Spleen (tissue), 11 donors: Measurements from ENCODE around the gene SMIM3. TPM values are rescaled to one million over a fixed set of nuclear protein-coding genes. Genes with fewer than 3 reads are reported as not detected.
A peak's percentile ranks its signal among the peaks of the same experiment; 100 is the strongest.

Experiments used
- DNase-seq: peaks from one replicate; pipeline ENCODE4 v3.0.0-alpha.2; 2020
- H3K27ac ChIP-seq, 8 donors: fragments of 200-600 bp; sonication (generic) in 7 of 8; 1 replicate in 4 of 8; 2 replicates in 4 of 8; pipeline versions ENCODE4 v1.5.0 to v1.8.0; 2016 to 2021; ENCODE audit warnings: inconsistent platforms in 4 of 8, mild to moderate bottlenecking in 4 of 8, moderate library complexity in 1 of 8
- H3K27me3 ChIP-seq, 7 donors: fragments of 200-600 bp; sonication (generic) in 6 of 7; replicated peaks in 1 of 7; 1 replicate in 4 of 7; 2 replicates in 3 of 7; pipeline versions ENCODE4 v1.5.0 to v1.8.0; 2016 to 2021; ENCODE audit warnings: inconsistent platforms in 3 of 7, mild to moderate bottlenecking in 1 of 7
- H3K36me3 ChIP-seq, 6 donors: fragments of 200-600 bp; sonication (generic) in 5 of 6; 1 replicate in 4 of 6; 2 replicates in 2 of 6; pipeline versions ENCODE4 v1.5.0 to v1.8.0; 2016 to 2021; ENCODE audit warnings: inconsistent platforms in 2 of 6
- H3K4me1 ChIP-seq, 6 donors: fragments of 200-600 bp; sonication (generic) in 5 of 6; 1 replicate in 3 of 6; 2 replicates in 3 of 6; pipeline versions ENCODE4 v1.5.0 to v1.8.0; 2016 to 2021; ENCODE audit warnings: inconsistent platforms in 3 of 6
- H3K4me3 ChIP-seq, 8 donors: fragments of 200-600 bp; sonication (generic) in 7 of 8; 1 replicate in 4 of 8; 2 replicates in 4 of 8; pipeline versions ENCODE4 v1.5.0 to v1.8.0; 2016 to 2021; ENCODE audit warnings: inconsistent platforms in 4 of 8, mild to moderate bottlenecking in 4 of 8, moderate library complexity in 2 of 8
- H3K9me3 ChIP-seq, 8 donors: fragments of 200-600 bp; sonication (generic) in 7 of 8; 1 replicate in 4 of 8; 2 replicates in 4 of 8; pipeline versions ENCODE4 v1.5.0 to v1.8.0; 2016 to 2021; ENCODE audit warnings: inconsistent platforms in 4 of 8
- CTCF ChIP-seq, 11 experiments: fragments of 200-600 bp in 7 of 11; fragments of 450-650 bp in 4 of 11; sonication (generic) in 4 of 11; IDR thresholded peaks in 8 of 11; conservative IDR thresholded peaks in 3 of 11; 1 replicate in 7 of 11; 2 replicates in 4 of 11; pipeline versions ENCODE4 v1.4.0 to v1.8.0; 2016 to 2021; ENCODE audit warnings: antibody characterized with exemption in 11 of 11, inconsistent platforms in 4 of 11, mild to moderate bottlenecking in 1 of 11
- POLR2A ChIP-seq, 3 donors: fragments of 450-650 bp; IDR thresholded peaks; one replicate each; pipeline ENCODE4 v1.5.1; 2017; ENCODE audit warnings: antibody characterized with exemption in 3 of 3, mild to moderate bottlenecking in 1 of 3
- POLR2AphosphoS5 ChIP-seq, 3 donors: sonication (generic); formaldehyde crosslinking; IDR thresholded peaks; one replicate each; pipeline ENCODE4 v1.5.1; 2017; ENCODE audit warnings: antibody characterized with exemption in 3 of 3
- WGBS, 5 donors: extraction: QIAGEN DNeasy Blood & Tissue Kit in 3 of 5; methylation state at CpG; one replicate each; pipeline versions ENCODE4 v1.1.5 to v1.1.7; 2013 to 2018; 5-methylcytosine and 5-hydroxymethylcytosine counted together
- intact Hi-C: fragments of 100-400 bp; cut with DNase I; formaldehyde crosslinking; loops from one replicate; pipeline ENCODE4 v1.15.0; 2023; ENCODE audit warnings: low total_unique reads
- polyA plus RNA-seq, 3 donors: library from polyadenylated mRNA; stranded (reverse); fragments of 200-250 nt; gene quantifications; one replicate each; pipeline ENCODE4 v1.2.1, GENCODE V29; 2013
- total RNA-seq, 7 donors: library from RNA; depleted of rRNA in 3 of 7; stranded (reverse); fragments of >200 nt in 3 of 7; fragmentation: NEBNext Ultra II Directional in 4 of 7; extraction: Animal tissue kit (Norgen Biotek cat#: 25700) in 4 of 7; gene quantifications; one replicate each; pipeline versions ENCODE4 v1.1.0 to v1.2.1, GENCODE V29; 2016 to 2021
- donor health status: healthy with polysubstance abuse.
- donor health status: DM: no; HTN: no; CAD: no; lungs with moderate emphysema.
- donor health status: DM: no; HTN: no; CAD: no.
- donor health status: Bipolar disorder and iron deficiency.
- donor health status: healthy.
- donor health status: DM: no; HTN: no; CAD: no.
- donor health status: DM: yes; HTN: yes; CAD: no.

Gene SMIM3
- total and polyA plus RNA-seq, 10 donors, result 8.8 to 59.7 (median 24.5) TPM

- Histone ChIP-seq H3K27ac (no peak overlapping the region), H3K36me3 (peaks cover 0 to 41% (median 9%) of the 10 kb centered on the region in 6 donors), H3K4me3 (no peak overlapping the region), H3K4me1 (peaks cover 0 to 28% (median 12%) of the 10 kb centered on the region in 6 donors), H3K9me3 (no peaks in the 10 kb centered on the region), H3K27me3 (no peaks in the 10 kb centered on the region)
- TF ChIP-seq CTCF (IDR thresholded peaks at IDR 0.05 in 8 of 11, conservative IDR thresholded peaks at IDR 0.05 in 3 of 11), result no peak
- TF ChIP-seq POLR2AphosphoS5 (IDR thresholded peaks at IDR 0.05), result no peak
- TF ChIP-seq POLR2A (IDR thresholded peaks at IDR 0.05), result no peak
- intact Hi-C loops, result no loop called here
- DNase-seq, result no peak
- WGBS, 5 donors, result 70 to 92% (median 86%) methylated on average over 2 of the region's 2 CpGs
Observed at GRCh38 chr5:150794927-150795326, 16.4 kb downstream of the SMIM3 start.

GRCh38 chr5:150797384-150797783 lies 18.8 kb downstream of the SMIM3 start:
- Histone ChIP-seq H3K27ac (no peak overlapping the region), H3K36me3 (peaks cover 0 to 41% (median 9%) of the 10 kb centered on the region in 6 donors), H3K9me3 (no peaks in the 10 kb centered on the region), H3K4me3 (no peak overlapping the region), H3K27me3 (no peaks in the 10 kb centered on the region), H3K4me1 (peaks cover 0 to 19% (median 7%) of the 10 kb centered on the region in 6 donors)
- intact Hi-C loops, result no loop called here
- 82 to 92% (median 91%) methylated on average over 2 of the region's 2 CpGs for WGBS, 5 donors
- DNase-seq, result no peak
- TF ChIP-seq CTCF (IDR thresholded peaks at IDR 0.05 in 8 of 11, conservative IDR thresholded peaks at IDR 0.05 in 3 of 11) (no peak), POLR2A (IDR thresholded peaks at IDR 0.05) (no peak), POLR2AphosphoS5 (IDR thresholded peaks at IDR 0.05) (no peak)

- 12 to 21% (median 19%) methylated on average over 7 to 15 of the region's 15 CpGs for WGBS, 5 donors
- H3K36me3 ChIP-seq, result peaks cover 0 to 27% (median under 1%) of the 10 kb centered on the region in 6 donors
- DNase-seq, result no peak
- intact Hi-C loops, result loop anchor here (5.0 kb wide), 1 partner anchor 46 kb away; the partner anchor contains the start of gene IRGM
- TF ChIP-seq CTCF (IDR thresholded peaks at IDR 0.05 in 8 of 11, conservative IDR thresholded peaks at IDR 0.05 in 3 of 11) (peak in 10 of 11 experiments; percentile 33 to 68 (median 48)), POLR2A (IDR thresholded peaks at IDR 0.05) (no peak), POLR2AphosphoS5 (IDR thresholded peaks at IDR 0.05) (peak in 1 of 3 donors; percentile 8)
- peak overlapping the region in 5 of 8 donors; percentile 33 to 64 (median 46) for H3K27ac ChIP-seq
- no peaks in the 10 kb centered on the region for H3K9me3 ChIP-seq
- peak overlapping the region in 2 of 8 donors; percentile 6 to 51 for H3K4me3 ChIP-seq
- no peaks in the 10 kb centered on the region for H3K27me3 ChIP-seq
- peaks cover 0 to 17% (median 7%) of the 10 kb centered on the region in 6 donors for H3K4me1 ChIP-seq
Observed at GRCh38 chr5:150801117-150801927, 22.8 kb downstream of the SMIM3 start.

- peaks cover 0 to 17% (median 7%) of the 10 kb centered on the region in 6 donors for H3K4me1 ChIP-seq
- DNase-seq, result no peak
- no peaks in the 10 kb centered on the region for H3K27me3 ChIP-seq
- TF ChIP-seq CTCF (IDR thresholded peaks at IDR 0.05 in 8 of 11, conservative IDR thresholded peaks at IDR 0.05 in 3 of 11) (no peak), POLR2AphosphoS5 (IDR thresholded peaks at IDR 0.05) (no peak), POLR2A (IDR thresholded peaks at IDR 0.05) (no peak)
- H3K27ac ChIP-seq, result no peak overlapping the region
- no peak overlapping the region for H3K4me3 ChIP-seq
- H3K36me3 ChIP-seq, result no peaks in the 10 kb centered on the region
- 91 to 94% (median 94%) methylated on average over 6 of the region's 6 CpGs for WGBS, 5 donors
- no peaks in the 10 kb centered on the region for H3K9me3 ChIP-seq
- intact Hi-C loops, result loop anchor here (5.0 kb wide), 1 partner anchor 43 kb away; the partner anchor contains the start of gene IRGM
Observed at GRCh38 chr5:150804388-150804787, 25.8 kb downstream of the SMIM3 start.
